ENCODE measurements around the gene DNAH17. TPM values are rescaled to one million over a fixed set of nuclear protein-coding genes. Genes with fewer than 3 reads are reported as not detected.

The DNAH17 gene
- total RNA-seq, 1 experiment from 2014 or later: 0.76 TPM

- no peak overlapping the region for H3K4me3 ChIP-seq
- H3K27ac ChIP-seq: no peak overlapping the region
- H3K79me2 ChIP-seq (ENCODE audit: low read depth): no peaks in the 10 kb centered on the region
- H3K9me3 ChIP-seq (ENCODE audit: insufficient read depth, low read depth): no peaks in the 10 kb centered on the region
- H2AFZ ChIP-seq: no peak overlapping the region
- H3K9me2 ChIP-seq (ENCODE audit: insufficient read depth): no peaks in the 10 kb centered on the region
- no peaks in the 10 kb centered on the region for H3K27me3 ChIP-seq (ENCODE audit: insufficient read depth, low read depth)
- intact Hi-C loops (cut with micrococcal nuclease; ENCODE audit: unreplicated experiment): loop anchor here (10.0 kb wide), 1 partner anchor 127 kb away; no protein-coding TSS in a partner anchor
- DNase-seq: no peak
- H3F3A ChIP-seq (ENCODE audit: insufficient read depth, low read depth): peaks cover 28% of the 10 kb centered on the region; the same call in 1 of the 2 replicates
- peaks cover 46% of the 10 kb centered on the region for H3K4me1 ChIP-seq (replicated peaks; ENCODE audit: insufficient read depth)
- BruUV-seq (replicated peaks): no TSS peak
- ChIA-PET CTCF (interaction anchor here (0.6 kb wide), 1 partner anchor 458 kb away, joined by 3 read pairs; no protein-coding TSS in a partner anchor), POLR2A (ENCODE audit: unreplicated experiment) (no interaction called here)
- TF ChIP-seq, protein P1, sequence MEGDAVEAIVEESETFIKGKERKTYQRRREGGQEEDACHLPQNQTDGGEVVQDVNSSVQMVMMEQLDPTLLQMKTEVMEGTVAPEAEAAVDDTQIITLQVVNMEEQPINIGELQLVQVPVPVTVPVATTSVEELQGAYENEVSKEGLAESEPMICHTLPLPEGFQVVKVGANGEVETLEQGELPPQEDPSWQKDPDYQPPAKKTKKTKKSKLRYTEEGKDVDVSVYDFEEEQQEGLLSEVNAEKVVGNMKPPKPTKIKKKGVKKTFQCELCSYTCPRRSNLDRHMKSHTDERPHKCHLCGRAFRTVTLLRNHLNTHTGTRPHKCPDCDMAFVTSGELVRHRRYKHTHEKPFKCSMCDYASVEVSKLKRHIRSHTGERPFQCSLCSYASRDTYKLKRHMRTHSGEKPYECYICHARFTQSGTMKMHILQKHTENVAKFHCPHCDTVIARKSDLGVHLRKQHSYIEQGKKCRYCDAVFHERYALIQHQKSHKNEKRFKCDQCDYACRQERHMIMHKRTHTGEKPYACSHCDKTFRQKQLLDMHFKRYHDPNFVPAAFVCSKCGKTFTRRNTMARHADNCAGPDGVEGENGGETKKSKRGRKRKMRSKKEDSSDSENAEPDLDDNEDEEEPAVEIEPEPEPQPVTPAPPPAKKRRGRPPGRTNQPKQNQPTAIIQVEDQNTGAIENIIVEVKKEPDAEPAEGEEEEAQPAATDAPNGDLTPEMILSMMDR (conservative IDR thresholded peaks at IDR 0.05): no peak
- no peak for TF ChIP-seq EZH2 (IDR thresholded peaks at IDR 0.05; ENCODE audit: low read depth)
- no peaks in the 10 kb centered on the region for H3K36me3 ChIP-seq (ENCODE audit: low read depth)
- H3K4me2 ChIP-seq: no peak overlapping the region
- no peaks in the 10 kb centered on the region for H4K20me1 ChIP-seq (ENCODE audit: insufficient read depth)
These were observed 39.9 kb downstream of the DNAH17 start for GRCh38 chr17:78537217-78537860.

- peak; percentile 51 to 84 for DNase-seq
- H2AFZ ChIP-seq: no peak overlapping the region
- intact Hi-C loops (cut with micrococcal nuclease; ENCODE audit: unreplicated experiment): loop anchor here (2.0 to 10.0 kb wide), 2 partner anchors 57 to 129 kb away; no protein-coding TSS in a partner anchor
These were observed 41.7 kb downstream of the DNAH17 start for GRCh38 chr17:78535273-78536197.

More at GRCh38 chr17:78535273-78536197, 41.7 kb downstream of the DNAH17 start:
- H3F3A ChIP-seq (ENCODE audit: insufficient read depth, low read depth): peaks cover 23% of the 10 kb centered on the region; the same call in 1 of the 2 replicates
- no peak overlapping the region for H3K4me3 ChIP-seq
- no peaks in the 10 kb centered on the region for H3K79me2 ChIP-seq (ENCODE audit: low read depth)
- POLR2A ChIA-PET (ENCODE audit: unreplicated experiment): no interaction called here
- CTCF ChIA-PET: no interaction called here
- peaks cover 47% of the 10 kb centered on the region for H3K4me1 ChIP-seq (replicated peaks; ENCODE audit: insufficient read depth)
- H3K9me2 ChIP-seq (ENCODE audit: insufficient read depth): no peaks in the 10 kb centered on the region
- H3K4me2 ChIP-seq: peak overlapping the region; percentile 40
- no TSS peak for BruUV-seq (replicated peaks)
- no peaks in the 10 kb centered on the region for H3K36me3 ChIP-seq (ENCODE audit: low read depth)
- H3K27me3 ChIP-seq (ENCODE audit: insufficient read depth, low read depth): no peaks in the 10 kb centered on the region
- H3K9me3 ChIP-seq (ENCODE audit: insufficient read depth, low read depth): no peaks in the 10 kb centered on the region
- TF ChIP-seq, protein P1 (conservative IDR thresholded peaks at IDR 0.05): no peak
- no peak for TF ChIP-seq EZH2 (IDR thresholded peaks at IDR 0.05; ENCODE audit: low read depth)
- no peaks in the 10 kb centered on the region for H4K20me1 ChIP-seq (ENCODE audit: insufficient read depth)
- H3K27ac ChIP-seq: peak overlapping the region; percentile 68
